ENCODE measurements around the gene ATXN7L3. TPM values are rescaled to one million over a fixed set of nuclear protein-coding genes. Genes with fewer than 3 reads are reported as not detected.

Gene ATXN7L3
- polyA plus RNA-seq, 3 donors: 8.5 to 60.9 (median 9.9) TPM

GRCh38 chr17:44236444-44236991 is 36.8 kb upstream of the ATXN7L3 start:
- Histone ChIP-seq H3K9me3 (replicated peaks in 1 of 2; ENCODE audit: control insufficient read depth in 1 of 2, insufficient read depth in 1 of 2, low read length in 2 of 2) (no peaks in the 10 kb centered on the region), H3K9ac (ENCODE audit: insufficient read depth, low read length, poor library complexity, severe bottlenecking) (no peak overlapping the region), H3K4me3 (replicated peaks in 1 of 3; ENCODE audit: low read depth in 2 of 3, low read length in 3 of 3) (no peak overlapping the region), H3K27me3 (ENCODE audit: control insufficient read depth in 2 of 2, insufficient read depth in 2 of 2, low read length in 2 of 2) (no peaks in the 10 kb centered on the region), H3K4me1 (ENCODE audit: control insufficient read depth in 1 of 2, insufficient read depth in 2 of 2, low read length in 2 of 2) (peaks cover 0 to 3% of the 10 kb centered on the region in 2 donors), H2AFZ (ENCODE audit: insufficient read depth, low read depth, low read length, poor library complexity, severe bottlenecking) (no peak overlapping the region), H3K79me2 (ENCODE audit: insufficient read depth, low read length) (no peaks in the 10 kb centered on the region), H3K36me3 (replicated peaks in 1 of 2; ENCODE audit: control insufficient read depth in 1 of 2, insufficient read depth in 2 of 2, low read length in 2 of 2) (no peaks in the 10 kb centered on the region), H3K4me2 (replicated peaks; ENCODE audit: extremely low read depth, low read length, poor library complexity, severe bottlenecking) (no peak overlapping the region), H3K27ac (ENCODE audit: low read depth in 1 of 2, low read length in 2 of 2) (no peak overlapping the region), H4K20me1 (ENCODE audit: insufficient read depth, low read length) (no peaks in the 10 kb centered on the region)
- no peak for TF ChIP-seq CTCF (IDR thresholded peaks at IDR 0.05)
- H3K9me3 Mint-ChIP-seq: peaks cover 0 to 3% (median 0%) of the 10 kb centered on the region in 7 donors
- no peak overlapping the region for H3K4me3 Mint-ChIP-seq
- H3K36me3 Mint-ChIP-seq: no peaks in the 10 kb centered on the region
- no peak for DNase-seq
- no peak overlapping the region for H3K27ac Mint-ChIP-seq
- H3K4me1 Mint-ChIP-seq: peaks cover 8% of the 10 kb centered on the region
- no CpG with 5 or more reads among the region's 5 CpGs for WGBS (ENCODE audit: insufficient coverage)
- H3K27me3 Mint-ChIP-seq (ENCODE audit: low read depth in 3 of 3): peaks cover 3 to 7% (median 5%) of the 10 kb centered on the region in 3 donors
- intact Hi-C loops (cut with micrococcal nuclease): no loop called here

GRCh38 chr17:44235583-44235936 is 35.9 kb upstream of the ATXN7L3 start:
- Histone ChIP-seq H2AFZ (ENCODE audit: insufficient read depth, low read depth, low read length, poor library complexity, severe bottlenecking) (no peak overlapping the region), H3K27me3 (ENCODE audit: control insufficient read depth in 2 of 2, insufficient read depth in 2 of 2, low read length in 2 of 2) (no peaks in the 10 kb centered on the region), H3K36me3 (replicated peaks in 1 of 2; ENCODE audit: control insufficient read depth in 1 of 2, insufficient read depth in 2 of 2, low read length in 2 of 2) (no peaks in the 10 kb centered on the region), H3K79me2 (ENCODE audit: insufficient read depth, low read length) (no peaks in the 10 kb centered on the region), H3K9me3 (replicated peaks in 1 of 2; ENCODE audit: control insufficient read depth in 1 of 2, insufficient read depth in 1 of 2, low read length in 2 of 2) (no peaks in the 10 kb centered on the region), H3K4me2 (replicated peaks; ENCODE audit: extremely low read depth, low read length, poor library complexity, severe bottlenecking) (no peak overlapping the region), H3K4me3 (replicated peaks in 1 of 3; ENCODE audit: low read depth in 2 of 3, low read length in 3 of 3) (no peak overlapping the region), H3K4me1 (ENCODE audit: control insufficient read depth in 1 of 2, insufficient read depth in 2 of 2, low read length in 2 of 2) (no peaks in the 10 kb centered on the region), H3K9ac (ENCODE audit: insufficient read depth, low read length, poor library complexity, severe bottlenecking) (no peak overlapping the region), H4K20me1 (ENCODE audit: insufficient read depth, low read length) (no peaks in the 10 kb centered on the region), H3K27ac (ENCODE audit: low read depth in 1 of 2, low read length in 2 of 2) (no peak overlapping the region)
- H3K36me3 Mint-ChIP-seq: no peaks in the 10 kb centered on the region
- no peak for TF ChIP-seq CTCF (IDR thresholded peaks at IDR 0.05)
- no peak overlapping the region for H3K27ac Mint-ChIP-seq
- 99% methylated on average over 5 of the region's 5 CpGs for WGBS (ENCODE audit: insufficient coverage)
- peaks cover 4% of the 10 kb centered on the region for H3K4me1 Mint-ChIP-seq
- DNase-seq: no peak
- intact Hi-C loops (cut with micrococcal nuclease): no loop called here
- H3K4me3 Mint-ChIP-seq: no peak overlapping the region
- peaks cover 0 to 3% (median 0%) of the 10 kb centered on the region in 7 donors for H3K9me3 Mint-ChIP-seq
- H3K27me3 Mint-ChIP-seq (ENCODE audit: low read depth in 3 of 3): peaks cover 6 to 7% (median 6%) of the 10 kb centered on the region in 3 donors
